Measurements from ENCODE around the gene AGAP1.
"Not testable (repeated sequence)": the region's sequence is repeated elsewhere in the genome, so short reads cannot be mapped to it uniquely, and the experiment has no call there.

Gene AGAP1

DNA sequence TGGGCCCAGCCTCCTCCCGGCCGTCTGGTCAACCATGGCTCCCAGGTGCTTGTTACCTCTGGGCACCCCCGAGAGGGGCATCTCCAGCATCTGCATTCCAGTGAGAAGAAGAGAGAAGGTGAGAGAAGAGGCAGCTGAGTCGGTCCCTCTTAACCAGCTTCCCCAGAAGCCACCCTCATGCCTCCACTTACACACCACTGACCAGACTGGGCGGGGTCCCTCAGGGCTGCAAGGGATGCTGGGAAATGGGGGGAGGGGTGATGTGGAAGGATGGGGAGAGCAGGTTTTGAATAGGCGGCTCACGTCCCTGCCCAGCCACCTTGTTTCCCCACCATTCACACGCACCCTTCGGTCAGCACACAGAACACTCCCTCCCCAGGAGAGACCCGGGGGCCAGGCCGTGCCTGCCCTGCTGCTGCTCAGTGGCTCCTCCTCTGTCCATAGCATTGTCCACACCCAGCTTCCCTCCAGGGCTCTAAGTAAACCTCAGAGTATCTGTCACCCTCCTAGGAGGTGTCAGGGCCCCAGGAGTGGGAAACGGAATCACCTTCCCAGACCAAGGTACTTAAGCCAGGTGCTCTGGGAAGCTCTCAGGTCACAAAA is 639.7 kb downstream of the AGAP1 start:
- H3K79me2 ChIP-seq (ENCODE audit: control insufficient read depth, low read length) = no peaks in the 10 kb centered on the region
- H3K27ac ChIP-seq (ENCODE audit: low read depth, low read length) = no peak overlapping the region
- no peaks in the 10 kb centered on the region for H3K27me3 ChIP-seq (ENCODE audit: control insufficient read depth, low read length)
- H3K4me3 ChIP-seq (ENCODE audit: low read length) = no peak overlapping the region
- H3K9me3 ChIP-seq (ENCODE audit: control insufficient read depth, insufficient read depth, low read length) = no peaks in the 10 kb centered on the region
- no peaks in the 10 kb centered on the region for H3K4me1 ChIP-seq (ENCODE audit: control insufficient read depth, low read length)
- H3F3A ChIP-seq (ENCODE audit: control insufficient read depth, insufficient read depth) = no peaks in the 10 kb centered on the region
- no peaks in the 10 kb centered on the region for H3K9me2 ChIP-seq (replicated peaks; ENCODE audit: control insufficient read depth, low read length)
- H3K4me2 ChIP-seq (ENCODE audit: low read length) = no peak overlapping the region
- no peaks in the 10 kb centered on the region for H3K36me3 ChIP-seq (ENCODE audit: control insufficient read depth, low read length)
- TF ChIP-seq, protein P1, sequence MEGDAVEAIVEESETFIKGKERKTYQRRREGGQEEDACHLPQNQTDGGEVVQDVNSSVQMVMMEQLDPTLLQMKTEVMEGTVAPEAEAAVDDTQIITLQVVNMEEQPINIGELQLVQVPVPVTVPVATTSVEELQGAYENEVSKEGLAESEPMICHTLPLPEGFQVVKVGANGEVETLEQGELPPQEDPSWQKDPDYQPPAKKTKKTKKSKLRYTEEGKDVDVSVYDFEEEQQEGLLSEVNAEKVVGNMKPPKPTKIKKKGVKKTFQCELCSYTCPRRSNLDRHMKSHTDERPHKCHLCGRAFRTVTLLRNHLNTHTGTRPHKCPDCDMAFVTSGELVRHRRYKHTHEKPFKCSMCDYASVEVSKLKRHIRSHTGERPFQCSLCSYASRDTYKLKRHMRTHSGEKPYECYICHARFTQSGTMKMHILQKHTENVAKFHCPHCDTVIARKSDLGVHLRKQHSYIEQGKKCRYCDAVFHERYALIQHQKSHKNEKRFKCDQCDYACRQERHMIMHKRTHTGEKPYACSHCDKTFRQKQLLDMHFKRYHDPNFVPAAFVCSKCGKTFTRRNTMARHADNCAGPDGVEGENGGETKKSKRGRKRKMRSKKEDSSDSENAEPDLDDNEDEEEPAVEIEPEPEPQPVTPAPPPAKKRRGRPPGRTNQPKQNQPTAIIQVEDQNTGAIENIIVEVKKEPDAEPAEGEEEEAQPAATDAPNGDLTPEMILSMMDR (IDR thresholded peaks at IDR 0.05; ENCODE audit: low read depth, low read length, poor library complexity, severe bottlenecking) = no peak
- no peak for TF ChIP-seq EZH2phosphoT487 (IDR thresholded peaks at IDR 0.05; ENCODE audit: borderline replicate concordance, low read length)
- no peaks in the 10 kb centered on the region for H4K20me1 ChIP-seq (ENCODE audit: control insufficient read depth, insufficient read depth, low read depth, low read length)

DNA sequence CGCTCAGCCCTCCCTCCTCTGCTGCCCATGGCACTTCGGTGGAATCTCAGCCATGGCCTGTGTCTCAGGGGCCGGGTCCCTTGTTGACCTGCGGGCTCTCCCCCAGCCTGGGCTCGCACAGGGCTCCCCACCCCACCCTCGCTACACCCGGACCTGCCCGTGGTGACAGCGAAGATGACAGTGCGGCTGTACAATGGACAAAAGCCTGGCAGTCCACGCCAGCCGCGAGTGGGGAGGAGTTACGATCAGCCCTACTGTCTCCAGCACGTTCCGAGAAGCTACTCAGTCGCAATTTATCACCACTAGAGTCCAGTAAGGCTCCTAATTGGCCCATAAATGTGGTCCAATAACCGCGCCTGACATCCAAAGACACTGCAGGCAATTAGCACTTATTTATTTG is 642.7 kb downstream of the AGAP1 start:
- H3K9me2 ChIP-seq (replicated peaks; ENCODE audit: control insufficient read depth, low read length) = no peaks in the 10 kb centered on the region
- no peaks in the 10 kb centered on the region for H3K36me3 ChIP-seq (ENCODE audit: control insufficient read depth, low read length)
- H3K27ac ChIP-seq (ENCODE audit: low read depth, low read length) = no peak overlapping the region
- no peaks in the 10 kb centered on the region for H4K20me1 ChIP-seq (ENCODE audit: control insufficient read depth, insufficient read depth, low read depth, low read length)
- H3K79me2 ChIP-seq (ENCODE audit: control insufficient read depth, low read length) = no peaks in the 10 kb centered on the region
- no peaks in the 10 kb centered on the region for H3F3A ChIP-seq (ENCODE audit: control insufficient read depth, insufficient read depth)
- no peaks in the 10 kb centered on the region for H3K4me1 ChIP-seq (ENCODE audit: control insufficient read depth, low read length)
- no peak overlapping the region for H3K4me2 ChIP-seq (ENCODE audit: low read length)
- H3K9me3 ChIP-seq (ENCODE audit: control insufficient read depth, insufficient read depth, low read length) = no peaks in the 10 kb centered on the region
- TF ChIP-seq, protein P1 (IDR thresholded peaks at IDR 0.05; ENCODE audit: low read depth, low read length, poor library complexity, severe bottlenecking) = no peak
- no peak for TF ChIP-seq EZH2phosphoT487 (IDR thresholded peaks at IDR 0.05; ENCODE audit: borderline replicate concordance, low read length)
- H3K27me3 ChIP-seq (ENCODE audit: control insufficient read depth, low read length) = no peaks in the 10 kb centered on the region
- H3K4me3 ChIP-seq (ENCODE audit: low read length) = no peak overlapping the region

DNA sequence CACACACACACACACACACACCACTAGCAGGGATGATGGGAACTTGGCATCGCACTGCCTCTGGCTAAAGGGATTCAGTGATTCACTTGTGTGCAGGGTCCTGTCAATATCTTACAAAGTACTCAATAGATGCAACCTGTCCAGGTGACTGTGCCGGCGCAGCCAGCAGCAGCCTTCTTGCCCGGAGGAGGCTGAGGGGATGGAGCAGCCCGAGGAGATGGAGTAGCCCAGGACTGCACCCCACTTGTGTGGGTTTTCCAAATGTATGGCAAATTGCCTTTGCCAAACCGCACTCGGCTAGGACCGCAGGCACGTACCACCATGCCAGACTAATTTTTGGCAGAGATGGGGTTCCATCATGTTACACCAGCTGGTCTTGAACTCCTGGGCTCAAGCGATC is 643.2 kb downstream of the AGAP1 start:
- Histone ChIP-seq H3K9me3 (ENCODE audit: control insufficient read depth, insufficient read depth, low read length) (no peaks in the 10 kb centered on the region), H3K36me3 (ENCODE audit: control insufficient read depth, low read length) (no peaks in the 10 kb centered on the region), H3K27ac (ENCODE audit: low read depth, low read length) (no peak overlapping the region), H3K9me2 (replicated peaks; ENCODE audit: control insufficient read depth, low read length) (no peaks in the 10 kb centered on the region), H3K4me1 (ENCODE audit: control insufficient read depth, low read length) (no peaks in the 10 kb centered on the region), H3F3A (ENCODE audit: control insufficient read depth, insufficient read depth) (no peaks in the 10 kb centered on the region), H3K4me3 (ENCODE audit: low read length) (no peak overlapping the region), H3K4me2 (ENCODE audit: low read length) (no peak overlapping the region), H4K20me1 (ENCODE audit: control insufficient read depth, insufficient read depth, low read depth, low read length) (no peaks in the 10 kb centered on the region), H3K79me2 (ENCODE audit: control insufficient read depth, low read length) (no peaks in the 10 kb centered on the region), H3K27me3 (ENCODE audit: control insufficient read depth, low read length) (no peaks in the 10 kb centered on the region)
- TF ChIP-seq, protein P1 (IDR thresholded peaks at IDR 0.05; ENCODE audit: low read depth, low read length, poor library complexity, severe bottlenecking) = no peak
- TF ChIP-seq EZH2phosphoT487 (IDR thresholded peaks at IDR 0.05; ENCODE audit: borderline replicate concordance, low read length) = no peak

DNA sequence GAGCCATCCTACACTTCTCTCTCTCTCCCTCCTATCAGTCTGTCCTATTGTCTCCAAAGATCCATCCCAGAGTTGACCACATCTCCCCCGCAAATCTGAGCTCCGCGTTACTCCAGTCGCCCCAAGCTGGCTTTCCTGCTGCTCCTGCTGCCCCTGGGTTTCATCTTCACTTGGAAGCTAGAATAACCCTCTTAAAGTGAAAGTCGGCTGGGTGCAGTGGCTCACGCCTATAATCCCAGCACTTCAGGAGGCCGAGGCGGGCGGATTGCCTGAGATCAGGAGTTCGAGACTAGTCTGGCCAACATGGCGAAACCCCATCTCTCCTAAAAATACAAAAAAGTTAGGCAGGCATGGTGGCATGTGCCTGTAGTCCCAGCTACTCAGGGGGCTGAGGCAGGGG is 647.8 kb downstream of the AGAP1 start:
- not testable (repeated sequence) for H3K4me2 ChIP-seq (ENCODE audit: low read length); H3K4me3 ChIP-seq (ENCODE audit: low read length); H3F3A ChIP-seq (ENCODE audit: control insufficient read depth, insufficient read depth); H3K4me1 ChIP-seq (ENCODE audit: control insufficient read depth, low read length); H3K27ac ChIP-seq (ENCODE audit: low read depth, low read length); H3K36me3 ChIP-seq (ENCODE audit: control insufficient read depth, low read length); H3K9me2 ChIP-seq (replicated peaks; ENCODE audit: control insufficient read depth, low read length); H3K27me3 ChIP-seq (ENCODE audit: control insufficient read depth, low read length); H4K20me1 ChIP-seq (ENCODE audit: control insufficient read depth, insufficient read depth, low read depth, low read length); H3K9me3 ChIP-seq (ENCODE audit: control insufficient read depth, insufficient read depth, low read length); H3K79me2 ChIP-seq (ENCODE audit: control insufficient read depth, low read length)

Measured in DOHH2 (cell line).